H1 (cell line): ENCODE measurements around the gene CHRNA1. TPM values are rescaled to one million over a fixed set of nuclear protein-coding genes. Genes with fewer than 3 reads are reported as not detected.

Source experiments
- CTCF ChIA-PET: fragments of 300-600 bp; sonication (Branson Sonifier 250); formaldehyde crosslinking; loops from one replicate; lab custom pipeline; 2021; ENCODE audit not compliant: partially characterized antibody; lab: Charles Lee
- POLR2A ChIA-PET: fragments of 300-600 bp; sonication (Branson Sonifier 250); formaldehyde crosslinking; loops from one replicate; lab custom pipeline; 2021; ENCODE audit warnings: inconsistent platforms; ENCODE audit not compliant: partially characterized antibody; lab: Charles Lee
- DNase-seq, 2 experiments: peaks; one replicate each; pipeline versions ENCODE4 v3.0.0 to v3.0.0-alpha.2; 2010 to 2022; ENCODE audit warnings: low spot score in 2 of 2, low read depth in 1 of 2, mixed read lengths in 1 of 2
- FAIRE-seq: peaks from 2 replicates; lab custom pipeline; 2011; peaks lifted over from hg19 to GRCh38; lab: Jason Lieb, UNC
- H2AFZ ChIP-seq: 2 replicates; pipeline ENCODE4 v1.8.1; 2012; ENCODE audit warnings: low read length, inconsistent platforms
- H2AK5ac ChIP-seq: 2 replicates; pipeline ENCODE4 v1.6.1; 2013; ENCODE audit warnings: low read depth, low read length
- H2BK120ac ChIP-seq: replicated peaks from 2 replicates; pipeline ENCODE3; 2013; ENCODE audit warnings: low read depth, low read length, inconsistent platforms
- H2BK12ac ChIP-seq: 2 replicates; pipeline ENCODE4 v1.6.1; 2013; ENCODE audit warnings: low read depth, low read length
- H2BK15ac ChIP-seq: 2 replicates; pipeline ENCODE4 v1.6.1; 2013; ENCODE audit warnings: low read length
- H2BK20ac ChIP-seq: 2 replicates; pipeline ENCODE4 v1.6.1; 2013; ENCODE audit warnings: low read length
- H2BK5ac ChIP-seq: 2 replicates; pipeline ENCODE4 v1.6.1; 2013; ENCODE audit warnings: low read depth, low read length
- H3K14ac ChIP-seq: 2 replicates; pipeline ENCODE4 v1.6.1; 2013; ENCODE audit warnings: inconsistent platforms; ENCODE audit not compliant: insufficient read length
- H3K18ac ChIP-seq: 2 replicates; pipeline ENCODE4 v1.6.1; 2013; ENCODE audit warnings: low read length; ENCODE audit errors: extremely low read depth
- H3K23ac ChIP-seq: 2 replicates; pipeline ENCODE4 v1.6.1; 2013; ENCODE audit warnings: inconsistent platforms; ENCODE audit not compliant: insufficient read length
- H3K23me2 ChIP-seq: 2 replicates; pipeline ENCODE4 v1.6.1; 2013; ENCODE audit warnings: low read depth, low read length
- H3K27ac ChIP-seq: 2 replicates; pipeline ENCODE4 v1.6.1; 2011; ENCODE audit warnings: low read depth, low read length, inconsistent platforms
- H3K27me3 ChIP-seq, 4 experiments: replicated peaks in 1 of 4; 1 replicate in 1 of 4; 2 replicates in 3 of 4; pipeline versions ENCODE4 v1.6.1 to v1.8.1; 2011 to 2013; ENCODE audit warnings: low read length in 3 of 4, mild to moderate bottlenecking in 3 of 4, inconsistent platforms in 2 of 4, mixed read lengths in 2 of 4, moderate library complexity in 1 of 4; ENCODE audit not compliant: control insufficient read depth in 3 of 4, insufficient read depth in 3 of 4; ENCODE audit errors: extremely low read depth in 1 of 4
- H3K36me3 ChIP-seq, 4 experiments: 2 replicates each; pipeline versions ENCODE4 v1.6.1 to v1.8.1; 2011 to 2013; ENCODE audit warnings: mild to moderate bottlenecking in 4 of 4, low read length in 3 of 4, moderate library complexity in 2 of 4, control low read depth in 1 of 4, inconsistent platforms in 1 of 4; ENCODE audit not compliant: insufficient read depth in 4 of 4, control insufficient read depth in 2 of 4
- H3K4ac ChIP-seq: replicated peaks from 2 replicates; pipeline ENCODE3; 2013; ENCODE audit warnings: low read length, low read depth, mixed read lengths, inconsistent platforms; ENCODE audit not compliant: insufficient read length
- H3K4me1 ChIP-seq, 4 experiments: replicated peaks in 1 of 4; 1 replicate in 1 of 4; 2 replicates in 3 of 4; pipeline versions ENCODE4 v1.6.1 to v1.8.1; 2011 to 2013; ENCODE audit warnings: low read length in 3 of 4, inconsistent platforms in 2 of 4, mixed read lengths in 1 of 4; ENCODE audit not compliant: insufficient read depth in 4 of 4, control insufficient read depth in 3 of 4
- H3K4me2 ChIP-seq, 2 experiments: 2 replicates each; pipeline versions ENCODE4 v1.6.1 to v1.8.1; 2011 to 2013; ENCODE audit warnings: low read depth in 2 of 2, low read length in 2 of 2, control low read depth in 1 of 2, inconsistent platforms in 1 of 2, mild to moderate bottlenecking in 1 of 2; ENCODE audit not compliant: insufficient read depth in 1 of 2
- H3K4me3 ChIP-seq, 4 experiments: fragments of 200-600, 300-600 bp in 1 of 4; sonication (generic), shearing (Covaris generic), sonication (Bioruptor Twin) in 1 of 4; 2 replicates each; pipeline versions ENCODE4 v1.5.1 to v1.8.1; 2011 to 2016; ENCODE audit warnings: low read length in 4 of 4, low read depth in 3 of 4, control low read depth in 2 of 4, inconsistent platforms in 2 of 4, mild to moderate bottlenecking in 2 of 4, mixed read lengths in 1 of 4, moderate library complexity in 1 of 4; ENCODE audit not compliant: insufficient read depth in 2 of 4; ENCODE audit errors: extremely low read depth in 1 of 4
- H3K56ac ChIP-seq: replicated peaks from 2 replicates; pipeline ENCODE3; 2013; ENCODE audit warnings: low read depth, mild to moderate bottlenecking, mixed read lengths, low read length, inconsistent platforms; ENCODE audit not compliant: insufficient read length
- H3K79me1 ChIP-seq: 2 replicates; pipeline ENCODE4 v1.6.1; 2013; ENCODE audit warnings: low read depth, low read length, control low read depth
- H3K79me2 ChIP-seq, 2 experiments: 2 replicates each; pipeline versions ENCODE4 v1.6.1 to v1.8.1; 2012 to 2013; ENCODE audit warnings: low read length in 2 of 2, mild to moderate bottlenecking in 2 of 2, inconsistent platforms in 1 of 2; ENCODE audit not compliant: insufficient read depth in 2 of 2, control insufficient read depth in 1 of 2
- H3K9ac ChIP-seq, 4 experiments: replicated peaks in 1 of 4; 1 replicate in 1 of 4; 2 replicates in 3 of 4; pipeline versions ENCODE4 v1.6.1 to v1.8.1; 2011 to 2013; ENCODE audit warnings: low read depth in 3 of 4, low read length in 3 of 4, control low read depth in 2 of 4, mild to moderate bottlenecking in 2 of 4, moderate library complexity in 2 of 4, inconsistent platforms in 1 of 4; ENCODE audit errors: extremely low read depth in 1 of 4
- H3K9me3 ChIP-seq, 2 experiments: 2 replicates each; pipeline versions ENCODE4 v1.6.1 to v1.8.1; 2012 to 2013; ENCODE audit warnings: mild to moderate bottlenecking in 2 of 2, moderate library complexity in 2 of 2, control low read depth in 1 of 2, inconsistent platforms in 1 of 2, low read depth in 1 of 2, low read length in 1 of 2, mixed read lengths in 1 of 2; ENCODE audit not compliant: insufficient read depth in 2 of 2
- H4K20me1 ChIP-seq, 2 experiments: replicated peaks in 1 of 2; 2 replicates each; pipeline versions ENCODE3 to v1.8.1; 2011 to 2013; ENCODE audit warnings: inconsistent platforms in 2 of 2, low read length in 2 of 2, mild to moderate bottlenecking in 1 of 2; ENCODE audit not compliant: insufficient read depth in 2 of 2, control insufficient read depth in 1 of 2
- H4K5ac ChIP-seq: 2 replicates; pipeline ENCODE4 v1.6.1; 2013; ENCODE audit warnings: low read length, low read depth, mixed read lengths, inconsistent platforms; ENCODE audit not compliant: insufficient read length
- H4K8ac ChIP-seq: 2 replicates; pipeline ENCODE4 v1.8.0; 2013; ENCODE audit warnings: mild to moderate bottlenecking, moderate library complexity, low read length, inconsistent platforms; ENCODE audit not compliant: insufficient read depth; ENCODE audit errors: extremely low read depth
- H4K91ac ChIP-seq: replicated peaks from 2 replicates; pipeline ENCODE3; 2013; ENCODE audit warnings: low read length, mixed read lengths, inconsistent platforms; ENCODE audit not compliant: insufficient read length
- ASH2L ChIP-seq: fragments of 200-600, 300-600 bp; sonication (generic); IDR thresholded peaks from one replicate; pipeline ENCODE4 v1.7.1; 2017; ENCODE audit warnings: low read length
- BACH1 ChIP-seq: IDR thresholded peaks from 2 replicates; pipeline ENCODE4 v1.6.1; 2012; ENCODE audit warnings: low read length, improper control_type of control experiment
- EGR1 ChIP-seq: IDR thresholded peaks from 2 replicates; pipeline ENCODE4 v1.6.1; 2011; ENCODE audit warnings: low read depth, low read length, borderline replicate concordance
- HDAC6 ChIP-seq: IDR thresholded peaks from one replicate; pipeline ENCODE4 v1.7.1; 2012; ENCODE audit warnings: low read depth, mild to moderate bottlenecking, inconsistent platforms, low read length, moderate library complexity
- NANOG ChIP-seq: IDR thresholded peaks from 2 replicates; pipeline ENCODE4 v1.6.1; 2011; ENCODE audit warnings: low read length, low read depth, mild to moderate bottlenecking, inconsistent platforms; ENCODE audit not compliant: insufficient read depth, poor library complexity, severe bottlenecking
- RNF2 ChIP-seq: fragments of 200-900, 300-1000 bp; sonication (generic); IDR thresholded peaks from 2 replicates; pipeline ENCODE4 v1.7.1; 2016; ENCODE audit warnings: borderline replicate concordance, low read depth, mild to moderate bottlenecking, antibody characterized with exemption, low read length; ENCODE audit not compliant: poor library complexity, severe bottlenecking; ENCODE audit errors: missing control alignments
- SP1 ChIP-seq: IDR thresholded peaks from 2 replicates; pipeline ENCODE4 v1.6.1; 2011; ENCODE audit warnings: low read depth, low read length
- SP4 ChIP-seq: IDR thresholded peaks from 2 replicates; pipeline ENCODE4 v1.6.1; 2012; ENCODE audit warnings: low read length, inconsistent platforms
- WGBS, 2 experiments: shearing (Covaris generic) in 1 of 2; methylation state at CpG; one replicate each; pipeline versions ENCODE4 v1.1.6 to v1.1.7; 2013 to 2015; ENCODE audit warnings: low lambda C conversion rate in 2 of 2, mixed read lengths in 2 of 2, inconsistent platforms in 1 of 2, low coverage in 1 of 2, missing lambda C conversion rate in 1 of 2; ENCODE audit not compliant: insufficient replicate concordance in 2 of 2, insufficient coverage in 1 of 2, insufficient read length in 1 of 2; ENCODE audit errors: extremely low coverage in 1 of 2, missing lambda C conversion rate in 1 of 2; 5-methylcytosine and 5-hydroxymethylcytosine counted together
- polyA plus RNA-seq, 7 experiments: library from polyadenylated mRNA; depleted of rRNA in 3 of 7; stranded (reverse) in 5 of 7; unstranded in 2 of 7; fragments of >200 nt in 5 of 7; fragments of 200-250 nt in 2 of 7; gene quantifications; 1 replicate in 5 of 7; 2 replicates in 1 of 7; 4 replicates in 1 of 7; pipeline versions ENCODE4 v1.2.1 to v1.2.3, GENCODE V29; 2011 to 2013; ENCODE audit warnings: missing spikeins in 2 of 7, mixed read lengths in 2 of 7
- total RNA-seq: library from RNA; stranded (reverse); fragmentation: NEBNext Ultra II Directional; extraction: Animal tissue kit (Norgen Biotek cat#: 25700); gene quantifications from 2 replicates; pipeline ENCODE4 v1.2.1, GENCODE V29; 2021

The CHRNA1 gene
- total and polyA plus RNA-seq, 2 of the 8 experiments (the other 6 are each of a cell fraction or from before 2014, with no cell fraction given), result 0.11 to 0.15 TPM

- no peak overlapping the region for H3K9ac ChIP-seq
- H3K9me3 ChIP-seq, result no peaks in the 10 kb centered on the region
- H3K4me3 ChIP-seq, result no peak overlapping the region
- no peak overlapping the region for H2BK20ac ChIP-seq
- H2BK120ac ChIP-seq, result no peak overlapping the region
- no peak overlapping the region for H4K5ac ChIP-seq
- no peak for TF ChIP-seq SP1
- no peak for TF ChIP-seq SP4
- no peak for TF ChIP-seq ASH2L
- no peak for TF ChIP-seq EGR1
- TF ChIP-seq BACH1, result no peak
- no peak for TF ChIP-seq HDAC6
- TF ChIP-seq NANOG, result no peak
- no peak for TF ChIP-seq RNF2
- ChIA-PET POLR2A (no interaction called here), CTCF (interaction anchor here (0.8 to 6.9 kb wide), 5 partner anchors 11 to 32 kb away, joined by 4 to 47 read pairs (median 5); no protein-coding TSS in a partner anchor)
- H3K36me3 ChIP-seq, result no peaks in the 10 kb centered on the region
- peaks cover 4% of the 10 kb centered on the region; the same call in 1 of the 2 replicates for H3K23me2 ChIP-seq
- H3K18ac ChIP-seq, result no peak overlapping the region
- peaks cover 0 to 20% (median 9%) of the 10 kb centered on the region in 4 experiments; a peak in 5 of 7 replicates for H3K27me3 ChIP-seq
- no peak overlapping the region for H2AK5ac ChIP-seq
- H3K79me2 ChIP-seq, result no peaks in the 10 kb centered on the region
- no peak overlapping the region for H2BK5ac ChIP-seq
- H4K91ac ChIP-seq, result no peak overlapping the region
- H3K23ac ChIP-seq, result no peak overlapping the region
- H3K56ac ChIP-seq, result no peak overlapping the region
- no peak overlapping the region for H3K14ac ChIP-seq
- H2BK12ac ChIP-seq, result no peak overlapping the region
- peaks cover 0 to 1% (median 0%) of the 10 kb centered on the region in 4 experiments; a peak in 3 of 7 replicates for H3K4me1 ChIP-seq
- no peak overlapping the region for H2AFZ ChIP-seq
- H3K4ac ChIP-seq, result no peak overlapping the region
- H4K20me1 ChIP-seq, result no peaks in the 10 kb centered on the region
- H3K79me1 ChIP-seq, result no peaks in the 10 kb centered on the region
- WGBS, 2 experiments, result 96% methylated on average over 4 of the region's 4 CpGs; no CpG with 5 or more reads in 1 of the 2 experiments
- no peak overlapping the region for H3K27ac ChIP-seq
- DNase-seq (no peak), FAIRE-seq (no peak)
- no peak overlapping the region for H2BK15ac ChIP-seq
- no peak overlapping the region for H4K8ac ChIP-seq
- no peak overlapping the region for H3K4me2 ChIP-seq
Measured at GRCh38 chr2:174726212-174726611, 38.1 kb downstream of the CHRNA1 start.
